ENCODE results near the gene JAKMIP1. TPM values are rescaled to one million over a fixed set of nuclear protein-coding genes. Genes with fewer than 3 reads are reported as not detected.

JAKMIP1 gene
- total RNA-seq, 1 donor = not detected

DNA sequence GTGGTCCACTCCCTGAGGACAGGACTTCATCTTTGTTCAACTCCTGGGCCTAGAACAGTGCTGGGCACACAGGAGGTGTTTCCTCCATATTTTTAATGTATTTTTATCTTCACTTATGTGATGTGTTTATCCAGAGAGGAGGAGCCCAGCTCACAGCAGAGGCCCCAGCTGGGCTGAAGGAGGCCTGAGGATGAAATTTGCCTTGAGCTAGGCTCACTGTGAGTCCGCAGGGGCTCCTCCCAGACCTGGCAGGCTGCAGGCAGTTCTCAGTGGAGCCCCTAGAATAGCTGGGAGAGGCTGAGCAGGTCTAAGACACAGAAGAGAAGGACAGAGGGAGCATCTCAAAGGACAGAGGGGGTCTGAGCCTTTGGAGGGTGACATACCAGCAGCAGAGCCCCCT is 208.9 kb downstream of the JAKMIP1 start:
- no peaks in the 10 kb centered on the region for H3K4me1 ChIP-seq (ENCODE audit: insufficient read depth, low read length)
- H3K9me3 ChIP-seq (ENCODE audit: low read depth, low read length) = no peaks in the 10 kb centered on the region
- H4K20me1 ChIP-seq (ENCODE audit: insufficient read depth, low read length) = no peaks in the 10 kb centered on the region
- no peak overlapping the region for H3K4me2 ChIP-seq (ENCODE audit: insufficient read depth, low read length)
- no peaks in the 10 kb centered on the region for H3K79me2 ChIP-seq (ENCODE audit: insufficient read depth, low read length)
- H3K27ac ChIP-seq (ENCODE audit: low read depth, low read length) = no peak overlapping the region
- peaks cover 3% of the 10 kb centered on the region for H3K27me3 ChIP-seq (ENCODE audit: insufficient read depth, low read length)
- H3K4me3 ChIP-seq (ENCODE audit: insufficient read depth, low read length) = no peak overlapping the region
- DNase-seq (ENCODE audit: insufficient read length, low spot score, missing footprints) = no peak
- TF ChIP-seq, protein P1, sequence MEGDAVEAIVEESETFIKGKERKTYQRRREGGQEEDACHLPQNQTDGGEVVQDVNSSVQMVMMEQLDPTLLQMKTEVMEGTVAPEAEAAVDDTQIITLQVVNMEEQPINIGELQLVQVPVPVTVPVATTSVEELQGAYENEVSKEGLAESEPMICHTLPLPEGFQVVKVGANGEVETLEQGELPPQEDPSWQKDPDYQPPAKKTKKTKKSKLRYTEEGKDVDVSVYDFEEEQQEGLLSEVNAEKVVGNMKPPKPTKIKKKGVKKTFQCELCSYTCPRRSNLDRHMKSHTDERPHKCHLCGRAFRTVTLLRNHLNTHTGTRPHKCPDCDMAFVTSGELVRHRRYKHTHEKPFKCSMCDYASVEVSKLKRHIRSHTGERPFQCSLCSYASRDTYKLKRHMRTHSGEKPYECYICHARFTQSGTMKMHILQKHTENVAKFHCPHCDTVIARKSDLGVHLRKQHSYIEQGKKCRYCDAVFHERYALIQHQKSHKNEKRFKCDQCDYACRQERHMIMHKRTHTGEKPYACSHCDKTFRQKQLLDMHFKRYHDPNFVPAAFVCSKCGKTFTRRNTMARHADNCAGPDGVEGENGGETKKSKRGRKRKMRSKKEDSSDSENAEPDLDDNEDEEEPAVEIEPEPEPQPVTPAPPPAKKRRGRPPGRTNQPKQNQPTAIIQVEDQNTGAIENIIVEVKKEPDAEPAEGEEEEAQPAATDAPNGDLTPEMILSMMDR (IDR thresholded peaks at IDR 0.05; ENCODE audit: extremely low read depth, low read depth, low read length) = no peak
- H2AFZ ChIP-seq (ENCODE audit: low read length) = no peak overlapping the region
- H3K36me3 ChIP-seq (ENCODE audit: insufficient read depth, low read length) = no peaks in the 10 kb centered on the region

DNA sequence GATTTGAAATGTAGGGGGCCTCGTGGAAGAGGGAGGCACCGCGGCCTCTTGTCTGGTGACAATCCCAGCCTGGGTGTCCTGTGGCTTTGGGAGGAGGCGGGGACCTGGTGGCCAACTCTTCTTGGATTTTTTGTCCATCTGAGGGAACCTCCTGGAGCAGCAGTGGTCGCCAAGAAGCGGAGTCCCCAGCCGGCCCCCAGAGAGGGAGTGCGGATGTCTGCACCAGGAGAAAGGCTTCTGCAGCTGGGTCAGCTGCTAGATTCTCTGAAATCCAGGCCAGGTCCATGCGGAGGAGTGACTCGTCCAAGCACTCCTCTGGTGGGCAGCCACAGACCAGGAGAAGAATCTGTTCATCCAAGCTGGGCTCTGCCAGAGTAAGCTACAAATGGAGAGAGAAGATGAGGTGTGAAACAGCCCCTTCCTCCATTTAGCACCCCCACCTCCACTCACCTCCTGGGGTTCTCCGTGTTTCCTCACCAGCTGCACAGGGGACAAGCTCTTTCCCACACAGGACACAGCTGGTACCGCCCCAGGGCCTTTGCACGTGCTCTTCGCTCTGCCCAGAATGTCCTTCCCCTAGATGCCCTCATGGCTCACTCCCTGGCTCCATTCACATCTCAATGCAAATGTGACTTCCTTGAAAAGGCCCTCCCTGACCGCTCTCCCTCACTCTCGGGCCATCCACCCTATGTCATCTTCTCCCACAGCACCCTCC is 209.7 kb downstream of the JAKMIP1 start:
- DNase-seq (ENCODE audit: insufficient read length, low spot score, missing footprints) = no peak
- Histone ChIP-seq H3K27ac (ENCODE audit: low read depth, low read length) (no peak overlapping the region), H3K36me3 (ENCODE audit: insufficient read depth, low read length) (no peaks in the 10 kb centered on the region), H3K27me3 (ENCODE audit: insufficient read depth, low read length) (peaks cover 3% of the 10 kb centered on the region), H3K4me2 (ENCODE audit: insufficient read depth, low read length) (no peak overlapping the region), H2AFZ (ENCODE audit: low read length) (no peak overlapping the region), H3K4me1 (ENCODE audit: insufficient read depth, low read length) (no peaks in the 10 kb centered on the region), H4K20me1 (ENCODE audit: insufficient read depth, low read length) (no peaks in the 10 kb centered on the region), H3K9me3 (ENCODE audit: low read depth, low read length) (no peaks in the 10 kb centered on the region), H3K79me2 (ENCODE audit: insufficient read depth, low read length) (no peaks in the 10 kb centered on the region), H3K4me3 (ENCODE audit: insufficient read depth, low read length) (no peak overlapping the region)
- TF ChIP-seq, protein P1 (IDR thresholded peaks at IDR 0.05; ENCODE audit: extremely low read depth, low read depth, low read length) = no peak

DNA sequence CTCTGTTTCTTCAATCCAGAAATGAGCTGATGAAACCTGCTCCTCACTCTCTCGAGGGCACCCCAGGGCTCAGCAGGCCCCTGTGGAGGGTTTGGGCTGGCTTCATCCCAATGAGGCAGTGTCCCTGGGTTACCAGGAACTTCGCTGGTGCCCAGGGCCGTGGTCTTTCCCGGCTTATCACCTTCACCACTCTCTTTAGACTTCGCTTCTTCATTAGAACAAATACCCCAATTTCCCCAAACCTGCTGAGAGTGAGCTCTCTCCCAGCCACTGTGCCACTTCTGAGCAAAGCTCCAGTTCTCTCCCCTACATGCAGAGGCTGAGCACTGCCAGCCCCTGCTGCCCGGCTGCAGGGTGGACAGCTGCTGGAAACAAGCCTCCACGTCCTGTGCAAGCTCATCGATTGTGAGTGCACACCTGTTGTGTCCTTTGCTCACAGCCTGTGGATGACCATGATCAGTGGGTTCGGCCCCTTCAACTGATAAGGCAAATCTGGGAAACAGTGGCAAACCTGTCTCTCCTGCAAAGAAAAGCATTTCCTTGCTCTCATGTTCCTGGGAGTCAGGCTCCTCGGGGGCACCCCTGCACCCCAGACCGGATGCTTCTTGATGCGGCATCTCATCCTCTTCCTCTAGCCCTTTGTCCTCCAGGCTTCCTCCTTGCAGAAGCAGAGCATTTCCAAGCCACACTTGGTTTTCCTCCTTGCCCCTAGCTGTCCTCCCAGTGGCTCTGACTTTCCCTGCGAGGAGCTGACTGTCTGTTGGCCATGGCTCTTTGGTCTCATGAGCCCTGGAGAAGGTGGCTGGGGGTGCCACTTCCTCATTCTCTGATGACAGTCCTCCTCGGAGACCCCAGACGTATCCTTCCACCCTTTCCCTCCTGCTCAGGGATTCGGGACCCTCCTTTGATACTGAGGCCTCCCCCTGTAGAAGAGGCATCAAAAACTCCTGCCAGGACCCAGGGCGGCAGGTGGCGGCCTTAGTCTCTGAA is 210.8 kb downstream of the JAKMIP1 start:
- H3K4me2 ChIP-seq (ENCODE audit: insufficient read depth, low read length) = no peak overlapping the region
- no peak overlapping the region for H3K4me3 ChIP-seq (ENCODE audit: insufficient read depth, low read length)
- no peaks in the 10 kb centered on the region for H4K20me1 ChIP-seq (ENCODE audit: insufficient read depth, low read length)
- no peaks in the 10 kb centered on the region for H3K36me3 ChIP-seq (ENCODE audit: insufficient read depth, low read length)
- no peaks in the 10 kb centered on the region for H3K79me2 ChIP-seq (ENCODE audit: insufficient read depth, low read length)
- no peaks in the 10 kb centered on the region for H3K9me3 ChIP-seq (ENCODE audit: low read depth, low read length)
- DNase-seq (ENCODE audit: insufficient read length, low spot score, missing footprints) = no peak
- H3K27me3 ChIP-seq (ENCODE audit: insufficient read depth, low read length) = peaks cover 3% of the 10 kb centered on the region
- TF ChIP-seq, protein P1 (IDR thresholded peaks at IDR 0.05; ENCODE audit: extremely low read depth, low read depth, low read length) = no peak
- H3K4me1 ChIP-seq (ENCODE audit: insufficient read depth, low read length) = no peaks in the 10 kb centered on the region
- H3K27ac ChIP-seq (ENCODE audit: low read depth, low read length) = no peak overlapping the region
- H2AFZ ChIP-seq (ENCODE audit: low read length) = no peak overlapping the region
